Measurements from ENCODE around the gene OR10J4.
"Not testable (repeated sequence)": the region's sequence is repeated elsewhere in the genome, so short reads cannot be mapped to it uniquely, and the experiment has no call there.

The OR10J4 gene

DNA sequence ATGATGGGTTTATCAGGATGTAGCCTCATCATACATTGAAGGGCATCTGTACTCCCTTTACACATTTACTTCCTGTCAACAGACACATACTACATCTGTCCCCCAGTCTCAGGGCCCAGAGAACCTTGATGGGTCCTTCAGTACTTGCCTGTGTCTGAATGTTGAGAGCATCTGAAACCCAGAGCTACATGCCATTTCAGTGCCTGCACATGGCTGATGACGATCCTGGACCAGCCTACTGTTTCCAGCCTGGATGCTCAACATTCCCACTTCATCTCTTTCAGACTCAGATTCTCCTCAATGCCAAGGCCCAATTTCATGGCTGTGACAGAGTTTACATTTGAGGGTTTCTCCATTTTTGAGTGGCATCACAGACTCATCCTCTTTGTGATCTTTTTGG lies at the start of gene OR10J4:
Gene OR10J4, plus strand, starts transcription at position 301 of the 400 bp plus-strand sequence.
- no peak for DNase-seq (ENCODE audit: low spot score)

DNA sequence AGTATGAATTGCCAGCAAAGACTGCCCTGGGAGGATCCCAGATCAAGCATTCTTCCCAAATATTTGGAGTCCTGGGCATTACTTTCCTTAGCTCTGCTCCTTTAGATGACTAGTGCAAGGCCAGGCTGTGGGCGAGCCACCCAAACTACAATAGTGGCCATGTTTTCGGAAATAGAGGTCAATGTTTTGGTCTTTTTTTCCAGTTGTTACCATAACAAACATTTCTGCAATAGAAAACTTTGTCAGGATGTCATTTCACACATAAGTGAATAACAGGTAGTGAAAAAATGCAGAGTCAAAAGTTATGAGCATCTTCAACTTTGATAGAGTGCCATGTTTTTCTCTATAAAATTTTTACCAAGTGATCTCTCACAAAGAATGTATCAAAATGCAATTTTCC lies 25.2 kb upstream of the OR10J4 start:
- no peak for DNase-seq (ENCODE audit: low spot score)

DNA sequence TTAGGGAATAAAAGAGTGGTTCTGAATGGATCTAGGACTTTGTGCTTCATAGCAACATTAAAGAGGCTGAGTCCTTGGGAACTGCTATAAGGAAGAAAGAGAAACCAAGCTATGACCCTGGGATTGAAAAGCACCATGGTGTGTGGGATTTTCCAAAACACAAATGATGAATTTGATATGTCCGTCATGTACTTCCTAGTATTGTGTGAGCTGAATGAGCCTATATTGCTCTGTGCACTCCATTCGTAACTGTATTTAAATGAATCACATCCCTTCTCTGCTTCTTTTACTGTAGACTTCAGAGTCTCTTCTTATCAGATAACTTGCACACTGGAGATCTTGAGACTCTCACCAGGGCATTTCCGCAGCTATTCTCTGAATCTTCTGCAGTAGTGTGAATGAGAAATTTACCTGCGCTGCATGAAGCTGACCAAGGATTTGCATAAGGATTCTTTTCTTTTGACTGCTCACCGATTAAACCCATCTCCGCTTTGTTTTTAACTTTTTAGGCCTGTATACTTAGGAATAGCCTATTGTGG lies 23.1 kb upstream of the OR10J4 start:
- DNase-seq (ENCODE audit: low spot score): no peak

GRCh38 chr1:159421821-159422220 lies 10.2 kb upstream of the OR10J4 start:
- no peak for DNase-seq (ENCODE audit: low spot score)

- DNase-seq (ENCODE audit: low spot score): no peak
Measured at GRCh38 chr1:159428536-159428935, 3.5 kb upstream of the OR10J4 start.

- no peak for DNase-seq (ENCODE audit: low spot score)
Measured at GRCh38 chr1:159429074-159429861, 2.7 kb upstream of the OR10J4 start.

- no peak for DNase-seq (ENCODE audit: low spot score)
Measured at GRCh38 chr1:159430985-159431384, 1.0 kb upstream of the OR10J4 start.

- DNase-seq (ENCODE audit: low spot score): no peak
Measured at GRCh38 chr1:159436469-159436868, 4.5 kb downstream of the OR10J4 start.

- no peak for DNase-seq (ENCODE audit: low spot score)
Measured at GRCh38 chr1:159439422-159439821, 7.4 kb downstream of the OR10J4 start, which contains the start of gene OR10J1. OR10J1 (plus strand) TSS chr1:159439722; CDS start chr1:159439792, 70 bp downstream.

DNA sequence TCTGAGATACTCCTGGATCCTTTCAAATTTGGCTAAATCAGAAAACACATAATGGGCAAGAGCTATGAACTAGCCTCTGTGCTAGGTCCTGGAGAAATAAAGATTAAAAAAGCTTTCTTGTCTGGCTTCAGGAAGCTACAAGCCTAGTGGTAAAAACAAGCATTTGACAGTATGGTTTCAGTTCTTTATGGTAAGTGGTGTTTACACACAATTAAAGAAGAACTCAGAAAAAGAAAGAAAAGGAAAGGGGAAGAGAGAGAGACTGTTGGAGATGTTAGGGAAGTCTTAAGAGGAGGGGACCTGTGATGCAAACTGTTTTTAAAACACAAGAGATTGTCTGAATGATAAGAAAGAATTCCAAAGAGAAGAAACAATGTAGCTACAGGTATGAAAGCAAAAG lies 9.4 kb downstream of the OR10J4 start:
- DNase-seq (ENCODE audit: low spot score): no peak

DNA sequence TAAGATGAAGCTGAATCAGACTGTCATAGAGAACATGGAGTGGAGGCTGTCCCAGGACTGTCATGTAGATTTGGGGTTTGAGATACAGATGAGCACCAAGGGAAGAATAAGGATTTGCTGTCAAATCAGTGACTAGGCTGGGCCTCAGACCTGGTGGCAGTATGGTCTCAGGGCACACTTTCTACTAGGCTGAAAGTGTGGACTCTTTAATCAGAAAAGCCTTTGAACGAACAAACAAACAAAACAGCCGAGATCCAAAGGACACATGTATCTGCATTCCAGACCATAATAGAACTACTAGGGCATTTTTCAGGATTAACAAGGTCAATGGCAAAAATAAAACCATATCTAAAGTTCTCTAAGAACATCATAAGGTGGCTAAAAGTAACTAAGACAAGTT lies 10.4 kb downstream of the OR10J4 start:
- no peak for DNase-seq (ENCODE audit: low spot score)

GRCh38 chr1:159443066-159443750 lies 11.2 kb downstream of the OR10J4 start:
- no peak for DNase-seq (ENCODE audit: low spot score)

GRCh38 chr1:159444511-159444910 lies 12.5 kb downstream of the OR10J4 start:
- DNase-seq (ENCODE audit: low spot score): no peak

- no peak for DNase-seq (ENCODE audit: low spot score)
Measured at GRCh38 chr1:159448181-159448580, 16.2 kb downstream of the OR10J4 start.

DNA sequence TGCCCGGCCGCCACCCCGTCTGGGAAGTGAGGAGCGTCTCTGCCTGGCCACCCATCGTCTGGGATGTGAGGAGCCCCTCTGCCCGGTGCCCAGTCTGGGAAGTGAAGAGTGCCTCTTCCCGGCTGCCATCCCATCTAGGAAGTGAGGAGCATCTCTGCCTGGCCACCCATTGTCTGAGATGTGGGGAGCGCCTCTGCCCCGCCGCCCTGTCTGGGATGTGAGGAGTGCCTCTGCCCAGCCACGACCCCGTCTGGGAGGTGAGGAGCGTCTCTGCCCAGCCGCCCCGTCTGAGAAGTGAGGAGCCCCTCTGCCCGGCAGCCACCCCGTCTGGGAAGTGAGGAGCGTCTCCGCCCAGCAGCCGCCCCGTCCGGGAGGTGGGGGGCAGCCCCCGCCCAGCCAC lies 17.6 kb downstream of the OR10J4 start:
- not testable (repeated sequence) for DNase-seq (ENCODE audit: low spot score)

DNA sequence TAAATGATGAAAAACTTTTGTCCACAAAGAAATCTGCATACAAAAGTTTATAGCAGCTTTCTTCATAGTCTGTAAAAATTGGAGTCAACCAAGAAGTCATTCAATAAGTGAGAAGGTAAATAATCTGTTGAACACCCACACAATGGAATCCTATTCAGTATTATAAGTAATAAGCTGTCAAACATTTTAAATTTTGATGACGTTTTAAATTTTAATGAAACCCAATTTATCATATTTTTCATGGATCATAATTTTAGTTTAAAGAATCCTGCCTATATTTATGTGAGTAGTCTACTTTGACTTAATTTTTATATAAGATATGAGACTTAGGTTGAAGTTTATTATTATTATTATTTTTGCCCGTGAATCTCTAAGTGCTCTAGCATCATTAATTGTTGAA lies 27.5 kb downstream of the OR10J4 start:
- DNase-seq (ENCODE audit: low spot score): no peak

GRCh38 chr1:159465191-159465603 lies 33.2 kb downstream of the OR10J4 start:
- no peak for DNase-seq (ENCODE audit: low spot score)

- DNase-seq (ENCODE audit: low spot score): no peak
Measured at GRCh38 chr1:159468321-159468720, 36.3 kb downstream of the OR10J4 start.

DNA sequence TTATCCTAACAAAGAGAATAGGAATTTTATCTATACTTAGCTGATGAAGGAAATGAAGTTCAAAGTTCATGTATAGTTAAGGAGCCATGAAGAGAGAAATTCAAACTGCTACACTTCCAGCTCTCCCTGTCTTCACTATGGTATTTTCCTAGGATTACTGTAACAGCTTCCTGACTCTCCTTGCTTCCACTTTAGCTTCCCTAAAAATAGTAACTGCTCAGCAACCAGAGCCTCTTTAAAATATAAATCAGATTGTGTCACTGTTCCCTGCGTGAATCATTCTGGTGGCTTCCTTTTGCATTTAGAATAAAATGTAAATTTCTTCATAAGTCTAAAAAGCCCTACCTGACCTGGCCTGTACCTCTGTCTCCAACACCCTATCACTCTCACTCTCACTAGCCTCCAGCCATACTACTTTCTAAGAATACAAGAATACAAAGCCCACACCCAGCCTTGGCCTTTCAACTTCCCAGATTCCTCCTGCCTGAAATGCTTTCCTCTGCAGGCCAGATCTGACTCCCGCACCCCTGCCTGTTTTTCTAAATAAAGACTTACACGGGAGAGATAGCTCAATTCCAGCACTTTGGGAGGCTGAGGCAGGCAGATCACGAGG lies 38.0 kb downstream of the OR10J4 start:
- DNase-seq (ENCODE audit: low spot score): no peak

GRCh38 chr1:159473335-159473734 lies 41.3 kb downstream of the OR10J4 start:
- DNase-seq (ENCODE audit: low spot score): no peak

- no peak for DNase-seq (ENCODE audit: low spot score)
Measured at GRCh38 chr1:159474926-159475325, 42.9 kb downstream of the OR10J4 start.

Data from activated CD4-positive, alpha-beta T cell treated with anti-CD3 and anti-CD28 coated beads, Interleukin-2, Interleukin-4, amounts not matched to agents 100 ng/mL and 50 ng/mL, durations not matched to agents 16 hours and 8 hours (primary cell).